Measurements from ENCODE around the gene SLC7A1. TPM values are rescaled to one million over a fixed set of nuclear protein-coding genes. Genes with fewer than 3 reads are reported as not detected.

Gene SLC7A1
- total RNA-seq, 1 experiment from 2014 or later = 84.5 TPM

DNA sequence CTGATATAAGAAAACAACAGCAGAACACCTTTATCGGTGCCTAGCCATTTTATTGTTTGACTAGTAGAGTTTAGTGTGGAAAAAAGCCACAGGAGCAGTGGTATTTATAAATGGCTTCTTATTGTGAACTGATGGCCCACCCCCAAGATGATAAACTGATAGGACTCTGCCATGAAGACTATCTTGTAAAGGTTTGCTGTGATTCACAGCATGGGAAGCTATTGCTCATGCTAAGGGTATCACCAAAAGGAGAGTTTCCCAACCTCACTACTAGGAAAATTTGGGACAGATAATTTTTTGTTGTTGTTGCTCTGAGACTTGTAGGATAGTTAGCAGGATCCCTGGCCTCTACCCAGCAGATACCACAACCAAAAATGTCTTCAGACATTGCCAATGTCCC is 12.0 kb upstream of the SLC7A1 start:
- DNase-seq (ENCODE audit: low spot score) = no peak
- Mint-ChIP-seq H3K27ac (no peak overlapping the region), H3K27me3 (ENCODE audit: low read depth) (no peaks in the 10 kb centered on the region), H3K4me3 (no peak overlapping the region), H3K9me3 (no peaks in the 10 kb centered on the region), H3K4me1 (no peaks in the 10 kb centered on the region), H3K36me3 (no peaks in the 10 kb centered on the region)
- no peak for TF ChIP-seq JAZF1 (CRISPR knock-in tag; IDR thresholded peaks at IDR 0.05)
- no peak for TF ChIP-seq EMX1 (CRISPR knock-in tag; IDR thresholded peaks at IDR 0.05)
- TF ChIP-seq, protein P1, sequence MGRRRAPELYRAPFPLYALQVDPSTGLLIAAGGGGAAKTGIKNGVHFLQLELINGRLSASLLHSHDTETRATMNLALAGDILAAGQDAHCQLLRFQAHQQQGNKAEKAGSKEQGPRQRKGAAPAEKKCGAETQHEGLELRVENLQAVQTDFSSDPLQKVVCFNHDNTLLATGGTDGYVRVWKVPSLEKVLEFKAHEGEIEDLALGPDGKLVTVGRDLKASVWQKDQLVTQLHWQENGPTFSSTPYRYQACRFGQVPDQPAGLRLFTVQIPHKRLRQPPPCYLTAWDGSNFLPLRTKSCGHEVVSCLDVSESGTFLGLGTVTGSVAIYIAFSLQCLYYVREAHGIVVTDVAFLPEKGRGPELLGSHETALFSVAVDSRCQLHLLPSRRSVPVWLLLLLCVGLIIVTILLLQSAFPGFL (CRISPR knock-in tag; IDR thresholded peaks at IDR 0.05; ENCODE audit: borderline replicate concordance) = no peak
- TF ChIP-seq ZNF416 (CRISPR knock-in tag; IDR thresholded peaks at IDR 0.05) = no peak
- CTCF ChIA-PET = interaction anchor here (1.1 kb wide), 1 partner anchor 100 kb away, joined by 3 read pairs; no protein-coding TSS in a partner anchor
- POLR2A ChIA-PET = no interaction called here
- ATAC-seq = no peak

DNA sequence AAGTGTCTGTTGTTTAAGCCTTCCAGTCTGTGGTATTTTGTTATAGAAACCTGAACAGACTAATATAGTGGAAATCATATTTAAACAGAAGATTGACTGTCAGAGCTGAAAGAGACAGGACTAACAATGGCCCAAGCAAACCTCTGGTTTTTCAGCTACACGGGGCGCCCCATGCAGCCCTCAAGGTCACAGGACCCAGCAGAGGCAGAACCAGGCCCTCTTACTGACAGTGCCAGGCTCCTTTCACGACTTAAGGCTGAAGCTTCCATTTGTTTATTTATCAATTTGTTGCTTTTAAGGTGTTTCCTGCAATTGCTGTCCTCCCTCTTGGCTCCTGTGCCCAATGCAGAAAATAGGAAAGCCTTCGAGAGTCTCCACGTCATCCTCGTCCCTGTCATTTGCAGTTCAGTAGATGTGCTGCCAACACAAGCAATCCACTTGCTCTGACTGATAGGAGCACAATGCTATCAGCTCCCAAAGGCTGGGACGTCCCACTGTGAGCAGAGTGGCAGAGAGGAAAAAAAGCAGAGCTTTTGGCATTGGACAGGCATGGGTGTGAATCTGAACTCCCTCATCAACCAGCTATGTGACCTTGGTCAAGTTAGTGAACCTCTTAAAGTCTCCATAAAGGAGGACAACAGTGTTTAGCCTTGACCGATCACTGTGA is 10.5 kb upstream of the SLC7A1 start:
- no peaks in the 10 kb centered on the region for H3K9me3 Mint-ChIP-seq
- H3K36me3 Mint-ChIP-seq = no peaks in the 10 kb centered on the region
- H3K27ac Mint-ChIP-seq = no peak overlapping the region
- TF ChIP-seq RORB (CRISPR knock-in tag; IDR thresholded peaks at IDR 0.05) = no peak
- no peak overlapping the region for H3K4me3 Mint-ChIP-seq
- ChIA-PET POLR2A (no interaction called here), CTCF (interaction anchor here (0.8 kb wide), 1 partner anchor 506 kb away, joined by 3 read pairs; no protein-coding TSS in a partner anchor)
- H3K27me3 Mint-ChIP-seq (ENCODE audit: low read depth) = no peaks in the 10 kb centered on the region
- ATAC-seq = no peak
- H3K4me1 Mint-ChIP-seq = no peaks in the 10 kb centered on the region
- DNase-seq (ENCODE audit: low spot score) = no peak

DNA sequence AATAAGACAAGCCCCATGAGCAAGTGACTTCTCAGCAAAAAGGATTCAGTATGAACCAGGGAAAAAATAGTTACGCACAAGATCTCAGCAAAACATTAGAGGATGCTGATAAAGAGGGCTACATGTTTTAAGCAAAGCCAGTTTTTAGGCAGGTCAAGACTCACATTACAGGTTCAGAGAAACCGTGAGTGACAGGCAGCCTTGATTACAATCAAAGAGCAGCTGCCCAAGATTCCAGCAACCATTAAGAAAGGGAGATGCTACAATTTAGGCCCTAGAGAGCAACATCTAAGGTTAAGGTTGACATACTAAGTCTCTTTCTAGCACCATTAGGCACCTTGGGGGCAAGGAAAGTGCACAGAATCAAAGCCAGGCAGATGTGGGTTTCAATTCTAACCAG is 2.8 kb upstream of the SLC7A1 start:
- peaks cover 19% of the 10 kb centered on the region for H3K4me1 Mint-ChIP-seq
- CTCF ChIA-PET = no interaction called here
- POLR2A ChIA-PET = no interaction called here
- H3K27ac Mint-ChIP-seq = no peak overlapping the region
- no peaks in the 10 kb centered on the region for H3K36me3 Mint-ChIP-seq
- no peak overlapping the region for H3K4me3 Mint-ChIP-seq
- H3K9me3 Mint-ChIP-seq = no peaks in the 10 kb centered on the region
- no peak for DNase-seq (ENCODE audit: low spot score)
- H3K27me3 Mint-ChIP-seq (ENCODE audit: low read depth) = peaks cover 12% of the 10 kb centered on the region
- ATAC-seq = no peak
- no peak for TF ChIP-seq GTF2I (CRISPR knock-in tag; conservative IDR thresholded peaks at IDR 0.05)
- TF ChIP-seq, protein P2, sequence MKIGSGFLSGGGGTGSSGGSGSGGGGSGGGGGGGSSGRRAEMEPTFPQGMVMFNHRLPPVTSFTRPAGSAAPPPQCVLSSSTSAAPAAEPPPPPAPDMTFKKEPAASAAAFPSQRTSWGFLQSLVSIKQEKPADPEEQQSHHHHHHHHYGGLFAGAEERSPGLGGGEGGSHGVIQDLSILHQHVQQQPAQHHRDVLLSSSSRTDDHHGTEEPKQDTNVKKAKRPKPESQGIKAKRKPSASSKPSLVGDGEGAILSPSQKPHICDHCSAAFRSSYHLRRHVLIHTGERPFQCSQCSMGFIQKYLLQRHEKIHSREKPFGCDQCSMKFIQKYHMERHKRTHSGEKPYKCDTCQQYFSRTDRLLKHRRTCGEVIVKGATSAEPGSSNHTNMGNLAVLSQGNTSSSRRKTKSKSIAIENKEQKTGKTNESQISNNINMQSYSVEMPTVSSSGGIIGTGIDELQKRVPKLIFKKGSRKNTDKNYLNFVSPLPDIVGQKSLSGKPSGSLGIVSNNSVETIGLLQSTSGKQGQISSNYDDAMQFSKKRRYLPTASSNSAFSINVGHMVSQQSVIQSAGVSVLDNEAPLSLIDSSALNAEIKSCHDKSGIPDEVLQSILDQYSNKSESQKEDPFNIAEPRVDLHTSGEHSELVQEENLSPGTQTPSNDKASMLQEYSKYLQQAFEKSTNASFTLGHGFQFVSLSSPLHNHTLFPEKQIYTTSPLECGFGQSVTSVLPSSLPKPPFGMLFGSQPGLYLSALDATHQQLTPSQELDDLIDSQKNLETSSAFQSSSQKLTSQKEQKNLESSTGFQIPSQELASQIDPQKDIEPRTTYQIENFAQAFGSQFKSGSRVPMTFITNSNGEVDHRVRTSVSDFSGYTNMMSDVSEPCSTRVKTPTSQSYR (CRISPR knock-in tag; IDR thresholded peaks at IDR 0.05) = no peak
- TF ChIP-seq, protein P3, sequence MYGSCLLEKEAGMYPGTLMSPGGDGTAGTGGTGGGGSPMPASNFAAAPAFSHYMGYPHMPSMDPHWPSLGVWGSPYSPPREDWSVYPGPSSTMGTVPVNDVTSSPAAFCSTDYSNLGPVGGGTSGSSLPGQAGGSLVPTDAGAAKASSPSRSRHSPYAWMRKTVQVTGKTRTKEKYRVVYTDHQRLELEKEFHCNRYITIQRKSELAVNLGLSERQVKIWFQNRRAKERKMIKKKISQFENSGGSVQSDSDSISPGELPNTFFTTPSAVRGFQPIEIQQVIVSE (CRISPR knock-in tag; IDR thresholded peaks at IDR 0.05; ENCODE audit: borderline replicate concordance) = no peak
- TF ChIP-seq, protein P4, sequence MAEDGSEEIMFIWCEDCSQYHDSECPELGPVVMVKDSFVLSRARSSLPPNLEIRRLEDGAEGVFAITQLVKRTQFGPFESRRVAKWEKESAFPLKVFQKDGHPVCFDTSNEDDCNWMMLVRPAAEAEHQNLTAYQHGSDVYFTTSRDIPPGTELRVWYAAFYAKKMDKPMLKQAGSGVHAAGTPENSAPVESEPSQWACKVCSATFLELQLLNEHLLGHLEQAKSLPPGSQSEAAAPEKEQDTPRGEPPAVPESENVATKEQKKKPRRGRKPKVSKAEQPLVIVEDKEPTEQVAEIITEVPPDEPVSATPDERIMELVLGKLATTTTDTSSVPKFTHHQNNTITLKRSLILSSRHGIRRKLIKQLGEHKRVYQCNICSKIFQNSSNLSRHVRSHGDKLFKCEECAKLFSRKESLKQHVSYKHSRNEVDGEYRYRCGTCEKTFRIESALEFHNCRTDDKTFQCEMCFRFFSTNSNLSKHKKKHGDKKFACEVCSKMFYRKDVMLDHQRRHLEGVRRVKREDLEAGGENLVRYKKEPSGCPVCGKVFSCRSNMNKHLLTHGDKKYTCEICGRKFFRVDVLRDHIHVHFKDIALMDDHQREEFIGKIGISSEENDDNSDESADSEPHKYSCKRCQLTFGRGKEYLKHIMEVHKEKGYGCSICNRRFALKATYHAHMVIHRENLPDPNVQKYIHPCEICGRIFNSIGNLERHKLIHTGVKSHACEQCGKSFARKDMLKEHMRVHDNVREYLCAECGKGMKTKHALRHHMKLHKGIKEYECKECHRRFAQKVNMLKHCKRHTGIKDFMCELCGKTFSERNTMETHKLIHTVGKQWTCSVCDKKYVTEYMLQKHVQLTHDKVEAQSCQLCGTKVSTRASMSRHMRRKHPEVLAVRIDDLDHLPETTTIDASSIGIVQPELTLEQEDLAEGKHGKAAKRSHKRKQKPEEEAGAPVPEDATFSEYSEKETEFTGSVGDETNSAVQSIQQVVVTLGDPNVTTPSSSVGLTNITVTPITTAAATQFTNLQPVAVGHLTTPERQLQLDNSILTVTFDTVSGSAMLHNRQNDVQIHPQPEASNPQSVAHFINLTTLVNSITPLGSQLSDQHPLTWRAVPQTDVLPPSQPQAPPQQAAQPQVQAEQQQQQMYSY (CRISPR knock-in tag; IDR thresholded peaks at IDR 0.05) = no peak
- TF ChIP-seq, protein P1 (CRISPR knock-in tag; IDR thresholded peaks at IDR 0.05; ENCODE audit: borderline replicate concordance) = no peak
- no peak for TF ChIP-seq NR2C2 (CRISPR knock-in tag; IDR thresholded peaks at IDR 0.05)
- no peak for TF ChIP-seq ZNF396 (CRISPR knock-in tag; IDR thresholded peaks at IDR 0.05; ENCODE audit: borderline replicate concordance)
- TF ChIP-seq, protein P5, sequence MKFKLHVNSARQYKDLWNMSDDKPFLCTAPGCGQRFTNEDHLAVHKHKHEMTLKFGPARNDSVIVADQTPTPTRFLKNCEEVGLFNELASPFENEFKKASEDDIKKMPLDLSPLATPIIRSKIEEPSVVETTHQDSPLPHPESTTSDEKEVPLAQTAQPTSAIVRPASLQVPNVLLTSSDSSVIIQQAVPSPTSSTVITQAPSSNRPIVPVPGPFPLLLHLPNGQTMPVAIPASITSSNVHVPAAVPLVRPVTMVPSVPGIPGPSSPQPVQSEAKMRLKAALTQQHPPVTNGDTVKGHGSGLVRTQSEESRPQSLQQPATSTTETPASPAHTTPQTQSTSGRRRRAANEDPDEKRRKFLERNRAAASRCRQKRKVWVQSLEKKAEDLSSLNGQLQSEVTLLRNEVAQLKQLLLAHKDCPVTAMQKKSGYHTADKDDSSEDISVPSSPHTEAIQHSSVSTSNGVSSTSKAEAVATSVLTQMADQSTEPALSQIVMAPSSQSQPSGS (CRISPR knock-in tag; IDR thresholded peaks at IDR 0.05; ENCODE audit: borderline replicate concordance, low read depth) = no peak
- TF ChIP-seq, protein P6, sequence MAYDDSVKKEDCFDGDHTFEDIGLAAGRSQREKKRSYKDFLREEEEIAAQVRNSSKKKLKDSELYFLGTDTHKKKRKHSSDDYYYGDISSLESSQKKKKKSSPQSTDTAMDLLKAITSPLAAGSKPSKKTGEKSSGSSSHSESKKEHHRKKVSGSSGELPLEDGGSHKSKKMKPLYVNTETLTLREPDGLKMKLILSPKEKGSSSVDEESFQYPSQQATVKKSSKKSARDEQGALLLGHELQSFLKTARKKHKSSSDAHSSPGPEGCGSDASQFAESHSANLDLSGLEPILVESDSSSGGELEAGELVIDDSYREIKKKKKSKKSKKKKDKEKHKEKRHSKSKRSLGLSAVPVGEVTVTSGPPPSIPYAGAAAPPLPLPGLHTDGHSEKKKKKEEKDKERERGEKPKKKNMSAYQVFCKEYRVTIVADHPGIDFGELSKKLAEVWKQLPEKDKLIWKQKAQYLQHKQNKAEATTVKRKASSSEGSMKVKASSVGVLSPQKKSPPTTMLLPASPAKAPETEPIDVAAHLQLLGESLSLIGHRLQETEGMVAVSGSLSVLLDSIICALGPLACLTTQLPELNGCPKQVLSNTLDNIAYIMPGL (CRISPR knock-in tag; IDR thresholded peaks at IDR 0.05) = no peak
- TF ChIP-seq, protein P7, sequence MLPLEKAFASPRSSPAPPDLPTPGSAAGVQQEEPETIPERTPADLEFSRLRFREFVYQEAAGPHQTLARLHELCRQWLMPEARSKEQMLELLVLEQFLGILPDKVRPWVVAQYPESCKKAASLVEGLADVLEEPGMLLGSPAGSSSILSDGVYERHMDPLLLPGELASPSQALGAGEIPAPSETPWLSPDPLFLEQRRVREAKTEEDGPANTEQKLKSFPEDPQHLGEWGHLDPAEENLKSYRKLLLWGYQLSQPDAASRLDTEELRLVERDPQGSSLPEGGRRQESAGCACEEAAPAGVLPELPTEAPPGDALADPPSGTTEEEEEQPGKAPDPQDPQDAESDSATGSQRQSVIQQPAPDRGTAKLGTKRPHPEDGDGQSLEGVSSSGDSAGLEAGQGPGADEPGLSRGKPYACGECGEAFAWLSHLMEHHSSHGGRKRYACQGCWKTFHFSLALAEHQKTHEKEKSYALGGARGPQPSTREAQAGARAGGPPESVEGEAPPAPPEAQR (CRISPR knock-in tag; IDR thresholded peaks at IDR 0.05) = no peak
- TF ChIP-seq SP1 (CRISPR knock-in tag; conservative IDR thresholded peaks at IDR 0.05) = no peak

Data from WTC11 (cell line).